Measurements from ENCODE around the gene ABCB11.
"Not testable (repeated sequence)": the region's sequence is repeated elsewhere in the genome, so short reads cannot be mapped to it uniquely, and the experiment has no call there.

ABCB11 gene

DNA sequence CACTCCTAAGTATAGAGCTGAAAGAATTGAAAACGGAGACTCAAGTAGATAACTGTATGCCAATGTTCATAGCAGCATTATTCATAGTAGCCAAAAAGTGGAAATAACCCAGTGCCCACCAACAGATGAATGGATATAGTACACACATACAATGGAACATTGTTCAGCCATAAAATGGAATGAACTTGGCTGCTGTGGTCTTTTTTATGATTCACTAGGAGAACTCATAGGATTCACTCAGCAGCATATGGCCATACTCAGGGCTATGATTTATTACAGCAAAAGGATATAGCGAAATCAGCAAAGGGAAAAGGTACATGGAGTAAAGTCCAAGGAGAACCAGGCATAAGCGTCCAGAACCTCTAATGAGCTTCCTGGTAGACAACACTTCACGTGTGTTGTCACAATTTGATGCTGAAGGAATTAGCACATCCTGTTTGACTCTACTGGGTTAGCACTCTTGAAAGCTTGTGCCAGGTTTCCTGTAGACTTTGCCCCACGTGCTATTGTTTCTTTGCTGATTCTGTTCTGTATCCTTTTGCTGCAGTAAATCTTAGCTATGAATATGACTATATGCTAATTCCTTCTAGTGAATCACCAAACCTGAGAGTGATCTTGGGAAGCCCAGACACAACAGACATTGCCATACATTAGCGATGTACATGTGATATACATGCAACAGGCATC lies 156.6 kb downstream of the ABCB11 start:
- DNase-seq = no peak

- DNase-seq = not testable (repeated sequence)
These were observed 160.3 kb downstream of the ABCB11 start for GRCh38 chr2:168870824-168871223.

Measured in effector CD4-positive, alpha-beta T cell (primary cell).